GM10266 (cell line): ENCODE data around the gene TARBP1.
A peak's percentile ranks its signal among the peaks of the same experiment; 100 is the strongest.

Experiments
- DNase-seq: peaks from one replicate; pipeline ENCODE4 v3.0.0; 2012; ENCODE audit errors: extremely low spot score
- TF ChIP-seq, protein P1 (sequence below): IDR thresholded peaks from 2 replicates; pipeline ENCODE4 v1.5.1; 2012; ENCODE audit warnings: mild to moderate bottlenecking, low read depth; ENCODE audit not compliant: control insufficient read depth, insufficient read depth; ENCODE audit errors: missing control alignments

Gene TARBP1

DNA sequence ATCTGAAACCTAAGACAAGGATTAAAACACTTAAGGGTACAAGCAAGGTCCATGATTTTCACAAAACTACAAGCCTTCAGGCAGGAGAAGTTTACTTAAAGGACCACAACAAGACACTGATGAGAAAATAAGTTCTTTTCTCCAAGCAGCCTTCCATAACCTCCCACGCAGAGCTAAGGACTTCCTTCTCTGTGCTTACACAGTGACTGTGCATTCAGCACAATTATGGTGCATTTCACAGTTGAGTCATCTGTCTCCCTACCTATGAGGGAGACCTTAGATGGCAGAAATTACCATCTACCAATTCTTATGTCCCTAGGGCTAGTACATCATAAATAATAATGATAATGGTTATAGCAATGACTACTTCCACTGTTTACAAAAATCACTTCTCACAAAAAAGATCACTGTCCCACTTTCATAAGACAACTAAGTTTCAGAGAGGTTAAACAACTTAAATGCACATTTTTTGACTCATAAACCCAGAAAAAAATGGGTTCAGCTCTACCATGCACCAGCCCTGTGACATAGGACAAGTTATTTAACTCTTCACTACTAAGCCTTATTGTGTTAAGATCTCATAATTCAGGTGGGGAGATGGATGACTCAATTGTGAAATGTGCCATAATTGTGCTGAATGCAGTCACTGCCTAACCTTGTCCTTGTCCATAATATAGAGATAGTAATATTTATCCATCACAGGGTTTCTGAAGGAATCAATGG is 45.3 kb downstream of the TARBP1 start:
- TF ChIP-seq, protein P1, sequence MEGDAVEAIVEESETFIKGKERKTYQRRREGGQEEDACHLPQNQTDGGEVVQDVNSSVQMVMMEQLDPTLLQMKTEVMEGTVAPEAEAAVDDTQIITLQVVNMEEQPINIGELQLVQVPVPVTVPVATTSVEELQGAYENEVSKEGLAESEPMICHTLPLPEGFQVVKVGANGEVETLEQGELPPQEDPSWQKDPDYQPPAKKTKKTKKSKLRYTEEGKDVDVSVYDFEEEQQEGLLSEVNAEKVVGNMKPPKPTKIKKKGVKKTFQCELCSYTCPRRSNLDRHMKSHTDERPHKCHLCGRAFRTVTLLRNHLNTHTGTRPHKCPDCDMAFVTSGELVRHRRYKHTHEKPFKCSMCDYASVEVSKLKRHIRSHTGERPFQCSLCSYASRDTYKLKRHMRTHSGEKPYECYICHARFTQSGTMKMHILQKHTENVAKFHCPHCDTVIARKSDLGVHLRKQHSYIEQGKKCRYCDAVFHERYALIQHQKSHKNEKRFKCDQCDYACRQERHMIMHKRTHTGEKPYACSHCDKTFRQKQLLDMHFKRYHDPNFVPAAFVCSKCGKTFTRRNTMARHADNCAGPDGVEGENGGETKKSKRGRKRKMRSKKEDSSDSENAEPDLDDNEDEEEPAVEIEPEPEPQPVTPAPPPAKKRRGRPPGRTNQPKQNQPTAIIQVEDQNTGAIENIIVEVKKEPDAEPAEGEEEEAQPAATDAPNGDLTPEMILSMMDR = no peak
- peak; percentile 32 for DNase-seq

DNA sequence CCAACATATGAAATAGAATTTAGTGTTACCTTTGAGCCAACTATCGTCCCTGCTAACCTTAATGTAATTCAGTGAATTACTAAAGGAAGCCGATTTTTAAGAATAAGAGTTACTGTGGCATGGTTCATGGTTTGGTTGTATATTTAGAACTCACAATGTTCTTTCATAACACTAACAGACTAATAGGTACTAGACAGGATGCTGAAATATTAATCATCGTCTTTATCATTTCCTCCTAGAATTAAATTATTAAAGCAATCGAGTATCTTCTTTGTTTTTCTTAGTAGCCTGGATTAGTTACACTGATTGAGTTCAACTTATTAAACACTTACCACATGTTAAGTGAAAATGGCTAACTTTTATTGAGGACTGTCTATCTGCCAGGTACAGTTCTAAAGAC is 47.7 kb downstream of the TARBP1 start:
- DNase-seq = no peak
- TF ChIP-seq, protein P1 = no peak

DNA sequence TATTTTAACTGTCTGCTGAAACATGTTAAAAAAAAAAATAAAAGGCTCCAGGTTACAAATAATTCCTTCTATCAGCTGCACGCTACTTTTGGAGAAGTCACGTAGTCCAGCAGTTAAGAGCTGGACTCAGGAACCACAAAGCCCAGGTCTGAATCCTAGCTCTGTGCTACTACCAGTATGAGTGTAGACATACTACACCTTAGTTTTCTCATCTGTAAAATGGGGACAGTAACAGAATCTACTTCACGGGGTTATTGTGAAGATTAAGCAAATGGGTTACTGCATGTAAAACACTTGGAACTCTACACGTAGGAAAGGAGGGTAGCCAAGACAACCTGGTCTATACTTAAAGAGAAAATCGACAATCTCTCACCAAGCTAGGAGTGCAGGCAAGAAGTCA is 48.3 kb downstream of the TARBP1 start:
- no peak for DNase-seq
- TF ChIP-seq, protein P1 = no peak

DNA sequence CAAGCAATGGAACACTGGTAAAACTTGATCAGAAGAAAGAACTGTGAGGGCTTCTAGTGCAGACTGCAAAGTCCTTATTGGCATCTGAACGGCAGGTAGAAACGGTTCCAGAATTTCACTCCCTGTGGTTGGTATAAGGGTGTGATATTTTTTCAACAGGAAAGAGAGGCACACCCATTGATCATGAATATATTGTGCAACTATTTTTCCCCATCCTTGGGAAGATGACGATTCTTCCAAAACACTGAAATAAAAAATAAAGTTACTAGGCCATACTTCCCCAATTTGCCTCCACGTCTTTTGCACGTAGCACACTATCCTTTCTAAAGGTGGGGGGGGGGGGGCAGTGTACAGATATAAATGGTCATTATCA is 49.6 kb downstream of the TARBP1 start:
- TF ChIP-seq, protein P1 = no peak
- DNase-seq = no peak

DNA sequence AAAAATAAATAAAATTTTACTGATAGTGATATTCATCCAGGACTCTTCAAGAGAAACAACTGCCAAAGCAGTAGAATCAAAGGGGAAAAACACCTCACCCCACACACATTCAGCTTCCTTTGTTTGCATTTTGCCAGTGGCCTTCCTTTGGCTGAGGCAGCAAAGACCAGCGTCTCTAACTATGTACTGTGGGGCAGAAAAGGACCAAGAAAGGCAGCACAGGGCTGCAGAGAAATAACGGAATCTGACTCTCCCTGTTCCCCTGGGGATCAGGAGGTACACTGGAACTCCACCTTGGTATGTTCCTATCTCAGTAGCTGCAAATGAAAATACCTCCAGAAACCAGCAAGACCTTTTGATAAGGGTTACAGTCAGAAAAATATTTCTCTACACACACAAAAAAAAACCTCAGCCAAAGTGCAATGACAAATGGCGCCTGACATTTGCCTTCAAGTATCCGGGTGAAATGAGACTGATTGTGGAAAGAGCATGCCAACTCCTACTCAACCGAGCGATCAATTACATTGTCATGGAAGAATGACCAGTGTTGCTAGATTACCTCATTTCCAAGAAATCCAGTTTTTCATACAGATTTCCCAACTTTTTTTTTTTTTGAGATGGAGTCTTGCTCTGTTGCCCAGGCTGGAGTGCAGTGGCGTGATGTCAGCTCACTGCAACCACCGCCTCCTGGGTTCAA is 50.9 kb downstream of the TARBP1 start:
- DNase-seq = no peak
- TF ChIP-seq, protein P1 = no peak

DNA sequence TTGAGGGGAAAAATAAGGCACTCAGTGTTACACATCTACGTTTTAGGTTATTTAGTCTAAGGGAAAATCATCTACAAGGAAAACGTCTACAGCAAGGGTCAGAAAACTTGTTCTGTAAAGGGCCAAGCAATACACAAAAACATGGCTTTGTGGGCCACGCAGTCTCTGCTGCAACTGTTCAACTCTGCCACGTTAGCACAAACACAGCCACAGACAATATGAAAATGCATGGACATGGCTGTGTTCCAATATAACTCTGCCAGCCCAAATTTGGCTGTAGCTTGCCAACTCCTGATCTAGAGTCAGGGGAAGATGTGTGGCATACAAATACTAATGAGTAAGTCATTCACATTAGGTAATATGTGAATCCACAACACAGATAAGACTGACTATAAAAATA is 65.0 kb downstream of the TARBP1 start:
- TF ChIP-seq, protein P1 = no peak
- DNase-seq = no peak

DNA sequence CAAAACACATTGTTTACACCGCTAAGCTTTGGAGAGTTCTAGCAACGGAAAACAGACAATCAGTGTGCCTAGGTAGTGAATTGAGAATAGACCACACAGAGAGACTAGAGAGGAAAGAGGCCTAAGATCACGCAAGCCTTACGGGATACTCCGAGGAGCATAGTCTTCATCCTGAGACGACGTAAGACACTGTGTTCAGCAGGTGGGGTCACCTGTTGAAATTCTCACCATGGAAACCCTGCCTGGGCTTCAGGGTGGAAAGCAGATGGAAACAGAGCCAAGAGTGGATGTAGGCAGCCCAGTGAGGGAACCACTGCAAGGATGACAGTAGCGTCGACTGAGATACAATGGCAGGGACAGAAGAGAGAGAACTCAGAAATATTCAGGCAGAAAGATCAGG is 65.5 kb downstream of the TARBP1 start:
- no peak for DNase-seq

More for the DNA sequence above, 65.5 kb downstream of the TARBP1 start:
- TF ChIP-seq, protein P1 = no peak
